ENCODE measurements around the gene TCF7L1. TPM values are rescaled to one million over a fixed set of nuclear protein-coding genes. Genes with fewer than 3 reads are reported as not detected.

TCF7L1 gene
- total RNA-seq, 1 experiment from 2014 or later = 2.8 TPM

GRCh38 chr2:85215081-85215447 lies 81.9 kb downstream of the TCF7L1 start:
- no TSS peak for BruUV-seq (replicated peaks)
- Histone ChIP-seq H3K4me2 (no peak overlapping the region), H3K4me3 (no peak overlapping the region), H3K36me3 (ENCODE audit: low read depth) (no peaks in the 10 kb centered on the region), H3K4me1 (replicated peaks; ENCODE audit: insufficient read depth) (no peaks in the 10 kb centered on the region), H3K9me2 (ENCODE audit: insufficient read depth) (no peaks in the 10 kb centered on the region), H3K27me3 (ENCODE audit: insufficient read depth, low read depth) (peaks cover 3% of the 10 kb centered on the region), H3K27ac (no peak overlapping the region), H3F3A (ENCODE audit: insufficient read depth, low read depth) (no peaks in the 10 kb centered on the region), H4K20me1 (ENCODE audit: insufficient read depth) (no peaks in the 10 kb centered on the region), H3K79me2 (ENCODE audit: low read depth) (no peaks in the 10 kb centered on the region), H2AFZ (no peak overlapping the region), H3K9me3 (ENCODE audit: insufficient read depth, low read depth) (no peaks in the 10 kb centered on the region)
- DNase-seq = no peak
- TF ChIP-seq CTCF (conservative IDR thresholded peaks at IDR 0.05) (no peak), EZH2 (IDR thresholded peaks at IDR 0.05; ENCODE audit: low read depth) (no peak)
- intact Hi-C loops (cut with micrococcal nuclease; ENCODE audit: unreplicated experiment) = no loop called here
- ChIA-PET POLR2A (ENCODE audit: unreplicated experiment) (no interaction called here), CTCF (no interaction called here)

GRCh38 chr2:85215448-85216401 lies 82.5 kb downstream of the TCF7L1 start:
- Histone ChIP-seq H3K27me3 (ENCODE audit: insufficient read depth, low read depth) (peaks cover 3% of the 10 kb centered on the region), H3K79me2 (ENCODE audit: low read depth) (no peaks in the 10 kb centered on the region), H2AFZ (no peak overlapping the region), H3K4me3 (no peak overlapping the region), H3K36me3 (ENCODE audit: low read depth) (no peaks in the 10 kb centered on the region), H3K4me2 (no peak overlapping the region), H3K27ac (no peak overlapping the region), H3K4me1 (replicated peaks; ENCODE audit: insufficient read depth) (no peaks in the 10 kb centered on the region), H3K9me2 (ENCODE audit: insufficient read depth) (no peaks in the 10 kb centered on the region), H3F3A (ENCODE audit: insufficient read depth, low read depth) (no peaks in the 10 kb centered on the region), H4K20me1 (ENCODE audit: insufficient read depth) (no peaks in the 10 kb centered on the region), H3K9me3 (ENCODE audit: insufficient read depth, low read depth) (no peaks in the 10 kb centered on the region)
- ChIA-PET POLR2A (ENCODE audit: unreplicated experiment) (no interaction called here), CTCF (interaction anchor here (0.6 kb wide), 1 partner anchor 182 kb away, joined by 3 read pairs; no protein-coding TSS in a partner anchor)
- intact Hi-C loops (cut with micrococcal nuclease; ENCODE audit: unreplicated experiment) = no loop called here
- TF ChIP-seq CTCF (conservative IDR thresholded peaks at IDR 0.05) (no peak), EZH2 (IDR thresholded peaks at IDR 0.05; ENCODE audit: low read depth) (no peak)
- no TSS peak for BruUV-seq (replicated peaks)
- no peak for DNase-seq

- Histone ChIP-seq H3K36me3 (ENCODE audit: low read depth) (no peaks in the 10 kb centered on the region), H2AFZ (no peak overlapping the region), H3K4me1 (replicated peaks; ENCODE audit: insufficient read depth) (no peaks in the 10 kb centered on the region), H4K20me1 (ENCODE audit: insufficient read depth) (no peaks in the 10 kb centered on the region), H3K9me2 (ENCODE audit: insufficient read depth) (no peaks in the 10 kb centered on the region), H3K4me3 (no peak overlapping the region), H3K4me2 (no peak overlapping the region), H3K9me3 (ENCODE audit: insufficient read depth, low read depth) (no peaks in the 10 kb centered on the region), H3K27ac (no peak overlapping the region), H3F3A (ENCODE audit: insufficient read depth, low read depth) (no peaks in the 10 kb centered on the region), H3K27me3 (ENCODE audit: insufficient read depth, low read depth) (peaks cover 3% of the 10 kb centered on the region), H3K79me2 (ENCODE audit: low read depth) (no peaks in the 10 kb centered on the region)
- ChIA-PET POLR2A (ENCODE audit: unreplicated experiment) (no interaction called here), CTCF (no interaction called here)
- intact Hi-C loops (cut with micrococcal nuclease; ENCODE audit: unreplicated experiment) = no loop called here
- no TSS peak for BruUV-seq (replicated peaks)
- DNase-seq = no peak
- TF ChIP-seq CTCF (conservative IDR thresholded peaks at IDR 0.05) (no peak), EZH2 (IDR thresholded peaks at IDR 0.05; ENCODE audit: low read depth) (no peak)
Measured at GRCh38 chr2:85216927-85217326, 83.7 kb downstream of the TCF7L1 start.
